Vagina (tissue), 2 donors: ENCODE data around the gene DYNAP. TPM values are rescaled to one million over a fixed set of nuclear protein-coding genes. Genes with fewer than 3 reads are reported as not detected.

Experiments
- DNase-seq, 2 donors: peaks; one replicate each; pipeline ENCODE4 v3.0.0-alpha.2; 2017; ENCODE audit errors: extremely low spot score in 2 of 2
- H3K27ac ChIP-seq: fragments of 200-600 bp; sonication (generic); one replicate; pipeline ENCODE4 v1.5.1; 2019
- H3K27me3 ChIP-seq: fragments of 200-600 bp; sonication (generic); one replicate; pipeline ENCODE4 v1.5.1; 2019
- H3K36me3 ChIP-seq, 2 donors: fragments of 200-600 bp; sonication (generic); one replicate each; pipeline ENCODE4 v1.5.1; 2017 to 2019
- H3K4me1 ChIP-seq: fragments of 200-600 bp; sonication (generic); one replicate; pipeline ENCODE4 v1.5.1; 2019
- H3K4me3 ChIP-seq, 2 donors: fragments of 200-600 bp; sonication (generic); 1 replicate in 1 of 2; 2 replicates in 1 of 2; pipeline ENCODE4 v1.5.1; 2016 to 2019
- H3K9me3 ChIP-seq: fragments of 200-600 bp; sonication (generic); one replicate; pipeline ENCODE4 v1.5.1; 2019
- POLR2A ChIP-seq, 2 donors: fragments of 450-650 bp; IDR thresholded peaks; one replicate each; pipeline ENCODE4 v1.6.1; 2017; ENCODE audit warnings: antibody characterized with exemption in 2 of 2, mild to moderate bottlenecking in 2 of 2, moderate library complexity in 2 of 2
- POLR2AphosphoS5 ChIP-seq, 2 donors: sonication (generic); formaldehyde crosslinking; IDR thresholded peaks; one replicate each; pipeline ENCODE4 v1.9.0; 2017; ENCODE audit warnings: antibody characterized with exemption in 2 of 2, mild to moderate bottlenecking in 2 of 2, low read depth in 1 of 2; ENCODE audit not compliant: insufficient read depth in 1 of 2
- intact Hi-C: fragments of 100-400 bp; cut with DNase I; formaldehyde crosslinking; loops from one replicate; pipeline ENCODE4 v1.15.1; 2023
- total RNA-seq: library from RNA; depleted of rRNA; stranded (reverse); fragments of >200 nt; gene quantifications from one replicate; pipeline ENCODE4 v1.2.3, GENCODE V29; 2016
- TF ChIP-seq, protein P1 (sequence below), 3 experiments: fragments of 450-650 bp in 2 of 3; fragments of 200-600 bp in 1 of 3; sonication (generic) in 1 of 3; IDR thresholded peaks; one replicate each; pipeline ENCODE4 v1.5.1; 2017 to 2019; ENCODE audit warnings: antibody characterized with exemption in 3 of 3, mild to moderate bottlenecking in 2 of 3, moderate library complexity in 2 of 3

Gene DYNAP
- total RNA-seq, 1 donor from 2014 or later: not detected

DNA sequence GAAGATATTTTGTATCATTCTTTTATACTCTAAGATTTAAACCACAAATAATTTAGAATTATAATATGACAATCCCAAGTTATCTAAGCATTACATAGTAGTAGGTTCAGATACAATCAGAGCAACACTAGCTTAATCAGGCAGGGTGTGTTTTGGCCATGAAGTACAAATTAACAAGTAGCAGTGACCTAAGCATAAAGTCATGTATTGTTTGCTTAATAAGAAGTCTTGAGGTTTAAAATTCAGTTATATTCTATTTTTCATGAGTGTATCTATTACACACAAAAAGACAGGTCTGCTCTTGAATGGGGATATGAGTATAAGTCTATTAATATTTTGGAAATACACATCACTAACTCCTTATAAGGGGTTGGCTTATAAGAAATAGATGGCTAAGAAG, 39.9 kb downstream of the DYNAP start:
- Histone ChIP-seq H3K4me1 (no peaks in the 10 kb centered on the region), H3K36me3 (no peaks in the 10 kb centered on the region), H3K27me3 (no peaks in the 10 kb centered on the region), H3K9me3 (no peaks in the 10 kb centered on the region), H3K4me3 (no peak overlapping the region), H3K27ac (no peak overlapping the region)
- TF ChIP-seq, protein P1, sequence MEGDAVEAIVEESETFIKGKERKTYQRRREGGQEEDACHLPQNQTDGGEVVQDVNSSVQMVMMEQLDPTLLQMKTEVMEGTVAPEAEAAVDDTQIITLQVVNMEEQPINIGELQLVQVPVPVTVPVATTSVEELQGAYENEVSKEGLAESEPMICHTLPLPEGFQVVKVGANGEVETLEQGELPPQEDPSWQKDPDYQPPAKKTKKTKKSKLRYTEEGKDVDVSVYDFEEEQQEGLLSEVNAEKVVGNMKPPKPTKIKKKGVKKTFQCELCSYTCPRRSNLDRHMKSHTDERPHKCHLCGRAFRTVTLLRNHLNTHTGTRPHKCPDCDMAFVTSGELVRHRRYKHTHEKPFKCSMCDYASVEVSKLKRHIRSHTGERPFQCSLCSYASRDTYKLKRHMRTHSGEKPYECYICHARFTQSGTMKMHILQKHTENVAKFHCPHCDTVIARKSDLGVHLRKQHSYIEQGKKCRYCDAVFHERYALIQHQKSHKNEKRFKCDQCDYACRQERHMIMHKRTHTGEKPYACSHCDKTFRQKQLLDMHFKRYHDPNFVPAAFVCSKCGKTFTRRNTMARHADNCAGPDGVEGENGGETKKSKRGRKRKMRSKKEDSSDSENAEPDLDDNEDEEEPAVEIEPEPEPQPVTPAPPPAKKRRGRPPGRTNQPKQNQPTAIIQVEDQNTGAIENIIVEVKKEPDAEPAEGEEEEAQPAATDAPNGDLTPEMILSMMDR (IDR thresholded peaks at IDR 0.05): no peak
- TF ChIP-seq POLR2A (IDR thresholded peaks at IDR 0.05) (no peak), POLR2AphosphoS5 (IDR thresholded peaks at IDR 0.05; ENCODE audit: insufficient read depth in 1 of 2, low read depth in 1 of 2) (no peak)
- no peak for DNase-seq
- intact Hi-C loops: no loop called here

DNA sequence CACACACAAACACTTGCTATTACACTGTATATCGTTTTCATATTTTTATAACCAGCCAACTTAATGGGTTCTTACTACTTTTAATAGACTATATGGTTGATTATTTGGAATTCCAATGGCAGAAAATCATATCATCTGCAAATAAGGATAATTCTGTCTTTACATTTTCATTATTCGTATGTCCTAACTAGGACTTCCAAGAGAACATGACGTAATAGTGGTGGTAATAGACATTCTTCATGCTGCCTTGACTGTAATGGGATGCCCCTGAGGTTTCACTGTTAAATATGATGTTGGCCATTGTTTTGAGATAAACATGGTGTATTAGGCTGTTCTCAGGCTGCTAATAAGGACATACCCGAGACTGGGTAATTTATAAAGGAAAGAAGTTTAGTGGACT, 45.2 kb downstream of the DYNAP start:
- intact Hi-C loops: no loop called here
- DNase-seq: no peak
- Histone ChIP-seq H3K27me3 (no peaks in the 10 kb centered on the region), H3K27ac (no peak overlapping the region), H3K36me3 (no peaks in the 10 kb centered on the region), H3K4me1 (no peaks in the 10 kb centered on the region), H3K4me3 (no peak overlapping the region), H3K9me3 (no peaks in the 10 kb centered on the region)
- TF ChIP-seq, protein P1 (IDR thresholded peaks at IDR 0.05): no peak
- no peak for TF ChIP-seq POLR2A (IDR thresholded peaks at IDR 0.05)
- TF ChIP-seq POLR2AphosphoS5 (IDR thresholded peaks at IDR 0.05; ENCODE audit: insufficient read depth in 1 of 2, low read depth in 1 of 2): no peak

DNA sequence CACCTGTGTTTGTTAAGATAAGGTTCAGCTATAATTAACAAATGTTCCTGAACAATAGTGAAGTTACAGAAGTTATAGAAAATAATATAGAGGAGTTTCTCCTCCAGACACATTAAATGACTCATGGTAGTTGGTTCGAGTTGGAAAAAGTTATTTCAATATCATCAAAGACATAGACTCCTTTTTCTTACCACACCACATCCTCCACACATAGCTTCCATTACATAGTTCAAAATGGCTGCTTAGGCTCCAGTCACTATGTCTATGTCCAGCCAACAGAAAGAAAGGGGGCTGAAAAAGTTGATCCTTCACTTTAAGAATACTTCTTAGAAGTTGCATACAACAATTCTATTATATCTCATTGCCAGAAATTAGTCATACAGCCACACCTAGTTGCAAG, 50.7 kb downstream of the DYNAP start:
- Histone ChIP-seq H3K4me1 (no peaks in the 10 kb centered on the region), H3K9me3 (no peaks in the 10 kb centered on the region), H3K4me3 (no peak overlapping the region), H3K27me3 (no peaks in the 10 kb centered on the region), H3K36me3 (no peaks in the 10 kb centered on the region), H3K27ac (no peak overlapping the region)
- no peak for DNase-seq
- intact Hi-C loops: no loop called here
- TF ChIP-seq, protein P1 (IDR thresholded peaks at IDR 0.05): no peak
- TF ChIP-seq POLR2A (IDR thresholded peaks at IDR 0.05) (no peak), POLR2AphosphoS5 (IDR thresholded peaks at IDR 0.05; ENCODE audit: insufficient read depth in 1 of 2, low read depth in 1 of 2) (no peak)

DNA sequence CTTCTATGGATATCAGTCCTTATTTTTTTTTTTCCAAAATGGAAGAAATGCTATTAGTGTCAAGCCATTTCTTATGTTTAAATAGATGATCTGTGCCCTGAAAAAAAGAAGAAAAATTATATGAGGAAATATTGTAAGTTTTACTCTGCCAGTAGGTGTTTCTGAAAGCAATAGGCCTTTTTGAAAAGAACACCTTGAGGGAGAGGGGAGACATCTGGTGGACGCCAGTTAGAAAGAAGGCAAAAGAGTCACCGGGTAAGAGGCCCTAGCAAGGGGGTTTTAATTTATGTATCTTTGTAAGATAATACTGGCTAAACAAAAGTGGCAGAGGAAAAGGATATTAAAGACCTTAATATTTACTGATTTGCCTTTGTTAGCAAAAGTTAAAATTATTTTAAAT, 56.1 kb downstream of the DYNAP start:
- TF ChIP-seq, protein P1 (IDR thresholded peaks at IDR 0.05): no peak
- no peak for DNase-seq
- H3K9me3 ChIP-seq: no peaks in the 10 kb centered on the region
- H3K27ac ChIP-seq: no peak overlapping the region
- intact Hi-C loops: no loop called here
- H3K4me1 ChIP-seq: no peaks in the 10 kb centered on the region
- H3K27me3 ChIP-seq: no peaks in the 10 kb centered on the region
- H3K36me3 ChIP-seq: no peaks in the 10 kb centered on the region
- no peak overlapping the region for H3K4me3 ChIP-seq

Other genes with a start within 250 kb of the DYNAP start
- not detected for gene STARD6, start 233.4 kb upstream of the DYNAP start, total RNA-seq
- 1.7 TPM for gene C18orf54, start 233.3 kb upstream of the DYNAP start, total RNA-seq
- gene RAB27B, start 237.2 kb downstream of the DYNAP start, total RNA-seq: 6.1 TPM